ENCODE measurements around the gene DEFB132.
A peak's percentile ranks its signal among the peaks of the same experiment; 100 is the strongest.

Gene DEFB132

GRCh38 chr20:263701-264100, 6.2 kb downstream of the DEFB132 start:
- no peak for DNase-seq
- ATAC-seq: no peak

DNA sequence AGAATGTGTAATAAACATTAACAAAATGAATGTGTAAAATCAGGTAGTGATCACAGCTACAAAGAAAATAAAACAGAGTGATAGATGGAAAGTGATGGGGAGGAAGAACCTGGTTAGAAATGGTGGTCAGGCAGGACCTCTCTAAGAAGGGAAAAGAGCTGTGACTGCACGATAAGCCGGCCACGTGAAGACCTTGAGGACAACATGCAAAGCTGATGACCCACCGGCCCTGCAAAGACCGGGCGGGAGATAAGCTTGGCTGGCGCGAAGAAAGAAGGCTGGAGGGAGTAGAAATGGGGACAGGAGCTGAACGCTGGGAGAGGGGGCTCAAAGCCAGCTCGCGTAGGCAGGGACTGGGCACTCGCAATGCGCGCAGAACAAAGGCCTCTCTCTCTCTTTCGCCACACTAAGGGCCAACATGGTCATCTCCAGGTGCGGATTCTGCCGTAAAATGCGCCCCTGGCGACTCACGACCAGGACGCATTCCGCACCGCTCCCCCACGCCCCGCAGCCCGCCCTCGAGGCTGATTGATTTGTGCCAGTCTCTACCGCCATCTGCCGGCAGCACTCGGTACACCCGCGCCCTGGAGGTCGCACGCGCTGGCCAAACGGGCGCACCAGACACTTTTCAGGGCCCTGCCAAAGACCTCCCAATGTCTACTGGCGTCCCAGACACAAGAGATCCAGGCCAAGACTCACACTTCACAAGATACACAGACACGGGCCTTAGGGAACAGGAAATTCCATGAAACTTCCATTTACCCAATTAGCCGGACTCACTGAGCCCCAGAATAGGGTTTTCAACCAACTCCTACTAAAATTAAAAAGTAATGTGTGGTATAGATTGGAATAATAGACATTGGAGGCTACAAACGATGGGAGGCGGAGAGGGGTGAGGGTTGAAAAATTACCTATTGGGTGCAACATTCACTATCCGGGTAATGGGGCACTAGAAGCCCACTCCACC, 9.4 kb downstream of the DEFB132 start:
- ATAC-seq: peak; percentile 95
- peak; percentile 94 for DNase-seq

- DNase-seq: no peak
- ATAC-seq: no peak
These were observed 13.0 kb downstream of the DEFB132 start for GRCh38 chr20:270517-270916.

DNA sequence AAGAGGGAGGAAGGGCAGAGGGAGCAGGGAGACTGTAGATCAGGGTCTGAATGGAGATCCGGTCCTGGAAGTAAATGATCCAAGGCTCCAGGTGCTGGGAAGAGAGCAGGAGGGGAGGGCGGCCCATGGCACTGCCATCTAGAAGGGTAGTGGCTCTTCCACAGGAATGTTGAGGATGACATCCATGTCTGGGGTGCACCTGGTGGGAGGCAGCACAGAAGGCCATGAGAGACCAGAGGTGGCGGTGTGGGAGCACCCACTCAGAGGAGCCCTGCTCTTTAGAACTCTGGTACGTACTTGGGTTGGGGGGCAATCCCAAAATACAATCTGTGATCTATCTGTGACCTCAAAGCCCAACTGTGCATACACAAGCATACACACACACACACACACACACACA, 13.5 kb downstream of the DEFB132 start:
- DNase-seq: no peak
- no peak for ATAC-seq

- ATAC-seq (no peak), DNase-seq (no peak)
These were observed 14.0 kb downstream of the DEFB132 start for GRCh38 chr20:271528-271927.

DNA sequence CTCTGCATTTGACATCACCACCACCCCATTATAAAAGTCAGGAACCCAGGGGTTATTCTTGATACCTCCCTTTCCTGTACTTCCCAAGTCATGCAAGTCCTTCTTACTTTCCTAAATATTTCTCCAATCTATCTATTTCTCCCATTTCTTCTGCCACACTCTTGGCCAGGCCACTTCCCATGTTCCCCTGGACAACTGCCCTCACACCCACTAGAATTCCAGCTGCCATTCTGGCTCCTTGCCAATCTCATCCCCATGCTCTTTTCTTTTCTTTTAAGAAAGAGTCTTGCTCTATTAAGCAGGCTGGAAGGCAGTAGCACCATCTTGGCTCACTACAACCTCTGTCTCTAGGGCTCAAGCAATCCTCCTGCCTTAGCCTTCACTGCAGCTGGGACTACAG, 15.2 kb downstream of the DEFB132 start:
- ATAC-seq (no peak), DNase-seq (no peak)

DNA sequence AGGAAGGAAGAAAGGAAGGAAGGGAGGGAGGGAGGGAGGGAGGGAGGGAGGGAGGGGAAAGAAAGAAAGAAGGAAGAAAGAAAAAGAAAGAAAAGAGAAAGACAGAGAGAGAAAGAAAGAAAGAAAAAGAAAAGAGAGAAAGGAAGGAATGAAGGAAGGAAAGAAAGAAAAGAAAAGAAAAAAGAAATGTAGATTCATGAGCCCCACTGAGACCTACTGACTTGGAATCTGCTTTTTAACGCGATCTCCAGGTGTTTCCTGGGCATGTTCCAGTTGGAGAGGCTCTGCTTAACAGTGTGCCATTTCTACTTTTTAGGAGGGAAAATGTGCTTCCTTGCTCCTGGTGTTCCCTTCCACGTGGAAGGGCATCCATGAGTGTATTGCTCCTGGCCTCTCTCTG, 16.4 kb downstream of the DEFB132 start:
- no peak for ATAC-seq
- DNase-seq: no peak

- DNase-seq (no peak), ATAC-seq (no peak)
These were observed 18.3 kb downstream of the DEFB132 start for GRCh38 chr20:275791-276190.

DNA sequence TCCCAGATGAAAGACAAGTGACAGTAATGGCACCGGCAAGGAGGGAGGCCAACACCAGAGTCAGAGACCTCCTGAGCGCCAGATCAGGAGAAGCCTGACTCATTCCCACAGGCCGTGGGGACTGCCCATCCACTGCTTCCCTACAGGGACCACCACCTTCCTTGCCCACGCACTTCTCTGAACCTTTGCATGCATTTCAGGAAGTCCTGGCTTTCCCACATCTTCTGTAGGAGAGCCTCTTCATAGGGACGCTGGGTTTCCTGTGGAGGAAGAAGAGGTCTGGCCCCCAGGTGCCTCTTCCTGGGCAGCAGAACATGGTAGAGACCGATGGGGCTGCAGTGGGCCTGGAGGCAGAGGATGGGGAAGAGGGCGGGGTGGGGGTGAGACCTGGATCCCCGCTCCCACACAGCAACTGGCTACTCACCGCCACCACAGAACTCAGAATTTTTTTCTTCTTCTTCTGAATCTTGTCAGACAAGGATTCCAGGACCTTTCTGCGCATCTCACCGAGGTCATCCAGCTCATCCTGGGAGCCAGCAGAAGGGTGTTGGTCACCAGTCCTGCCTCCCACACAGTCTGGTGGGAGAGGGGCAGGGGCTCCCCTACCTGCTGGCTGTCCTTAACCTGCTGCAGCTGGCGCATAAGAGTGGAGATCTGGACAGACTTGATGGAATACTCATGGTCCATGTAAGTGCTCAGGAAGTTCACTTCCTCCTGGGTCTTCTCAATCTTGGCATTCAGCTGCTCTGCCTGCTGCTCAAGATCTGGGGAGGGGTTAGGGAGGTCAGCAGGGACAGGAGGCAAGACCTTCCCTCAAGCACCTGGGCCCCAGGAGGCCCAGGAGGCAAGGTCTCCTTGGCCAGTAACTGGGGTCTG, 19.3 kb downstream of the DEFB132 start:
- DNase-seq: no peak
- ATAC-seq: no peak

DNA sequence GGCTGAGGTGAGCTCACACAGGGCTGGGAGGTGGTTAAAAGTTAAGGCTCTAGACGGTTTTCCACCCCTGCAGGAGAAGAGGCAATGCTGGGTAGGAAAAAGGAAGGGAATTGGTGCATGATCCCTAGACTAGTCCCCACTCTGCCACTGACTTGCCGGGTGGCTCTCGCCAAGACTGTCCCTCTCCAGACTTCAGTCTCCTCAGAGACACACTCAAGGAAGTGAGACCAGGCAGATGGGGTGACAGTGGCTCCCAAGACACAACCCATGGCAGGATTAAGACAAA, 19.9 kb downstream of the DEFB132 start:
- no peak for ATAC-seq
- no peak for DNase-seq

- ATAC-seq (no peak), DNase-seq (no peak)
These were observed 20.7 kb downstream of the DEFB132 start for GRCh38 chr20:278181-278580.

DNA sequence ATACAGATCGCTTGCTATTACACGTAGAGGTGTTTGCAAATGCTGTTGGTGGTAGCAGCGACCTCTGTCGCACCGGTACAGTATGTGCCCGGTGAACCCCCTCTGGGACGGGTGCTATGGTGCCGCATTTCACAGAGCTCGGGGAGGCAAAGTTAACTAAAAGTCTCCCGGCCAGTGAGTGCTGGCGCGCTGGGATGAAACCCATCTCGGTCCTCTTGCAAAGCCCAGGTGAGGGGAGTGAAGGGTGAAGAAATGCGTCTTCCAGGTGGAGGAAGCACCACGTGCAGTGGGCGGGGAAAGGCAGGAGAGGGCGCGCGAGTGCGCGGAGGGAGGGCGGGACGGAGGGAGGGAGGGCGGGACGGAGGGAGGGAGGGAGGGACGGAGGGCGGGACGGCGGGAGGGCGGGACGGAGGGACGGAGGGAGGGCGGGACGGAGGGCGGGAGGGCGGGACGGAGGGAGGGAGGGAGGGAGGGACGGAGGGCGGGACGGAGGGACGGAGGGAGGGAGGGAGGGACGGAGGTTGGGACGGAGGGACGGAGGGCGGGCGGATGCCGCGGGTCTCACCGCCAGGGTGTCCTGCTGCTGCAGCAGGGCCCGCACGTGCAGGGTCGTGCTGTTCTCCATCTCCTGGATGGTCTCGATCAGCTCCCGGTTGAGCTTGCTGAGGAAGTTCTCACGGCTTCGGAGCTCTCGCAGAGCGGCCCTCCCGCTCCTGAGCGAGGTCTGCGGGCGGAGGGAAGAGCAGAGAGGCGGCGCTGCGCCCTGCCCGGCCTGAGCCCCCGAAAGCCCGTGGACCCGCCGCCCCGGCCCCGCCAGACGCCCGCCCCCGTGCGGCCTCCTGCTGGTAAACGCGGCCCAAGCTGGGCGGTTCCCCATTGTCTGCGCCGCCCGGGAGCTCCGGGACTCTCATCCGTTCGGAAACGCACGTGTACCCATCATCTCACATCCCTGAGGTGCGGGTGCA, 21.4 kb downstream of the DEFB132 start:
- DNase-seq: no peak

GRCh38 chr20:284172-284571, 26.6 kb downstream of the DEFB132 start:
- no peak for DNase-seq
- ATAC-seq: no peak

More for the DNA sequence above, 21.4 kb downstream of the DEFB132 start:
- ATAC-seq: no peak

DNA sequence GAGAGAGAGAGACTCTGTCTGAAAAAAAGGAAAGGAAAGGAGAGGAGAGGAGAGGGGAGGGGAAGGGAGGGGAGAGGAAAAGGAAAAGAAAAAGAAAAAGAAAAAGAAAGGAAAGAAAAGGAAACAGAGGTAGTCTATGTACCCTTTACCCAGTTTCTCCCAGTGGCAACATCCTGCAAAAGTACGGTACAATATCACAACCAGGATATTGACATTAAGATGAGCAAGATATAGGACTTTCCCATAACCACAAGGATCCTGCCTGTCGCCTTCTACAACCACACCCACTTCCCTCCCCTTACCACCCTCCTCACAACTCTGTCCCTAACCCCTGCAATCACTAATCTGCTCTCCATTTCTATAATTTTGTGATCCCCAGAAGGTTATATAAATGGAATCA, 29.0 kb downstream of the DEFB132 start:
- ATAC-seq (no peak), DNase-seq (no peak)

DNA sequence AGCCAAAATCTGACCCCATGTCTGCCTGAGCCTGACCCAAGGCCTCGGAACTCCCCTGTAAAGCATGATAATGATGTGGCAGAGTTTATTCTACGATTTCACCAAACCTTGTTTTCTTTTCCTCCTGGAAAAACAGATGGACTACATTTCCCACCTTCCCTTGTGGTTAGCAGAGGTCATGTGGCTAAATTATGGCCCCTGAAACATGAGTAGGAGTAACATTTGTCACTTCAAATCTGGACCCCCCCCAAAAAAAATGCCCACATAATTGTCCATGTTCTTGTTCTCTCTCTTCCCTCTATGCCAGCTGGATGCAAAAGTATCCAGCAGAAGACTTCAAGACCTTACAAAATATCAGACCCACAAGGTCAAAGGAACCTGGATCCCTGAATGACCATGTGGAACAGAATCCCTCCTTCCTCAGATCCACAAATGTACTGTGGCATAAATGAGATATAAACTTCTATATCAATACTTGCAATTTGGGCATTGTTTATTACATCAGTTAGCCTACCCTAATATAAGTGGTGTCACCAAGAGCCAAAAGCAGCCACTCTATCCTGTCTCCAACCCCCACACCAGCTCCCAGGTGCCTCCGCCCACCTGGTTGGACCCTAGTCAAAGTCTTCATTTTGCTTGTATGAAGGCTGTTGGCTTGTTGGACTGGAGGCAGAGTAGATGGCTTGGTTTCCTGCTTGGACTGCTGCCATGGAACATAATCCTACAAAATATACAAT, 31.6 kb downstream of the DEFB132 start:
- DNase-seq (no peak), ATAC-seq (no peak)

GRCh38 chr20:289693-290083, 32.2 kb downstream of the DEFB132 start:
- no peak for DNase-seq
- ATAC-seq: peak; percentile 3

DNA sequence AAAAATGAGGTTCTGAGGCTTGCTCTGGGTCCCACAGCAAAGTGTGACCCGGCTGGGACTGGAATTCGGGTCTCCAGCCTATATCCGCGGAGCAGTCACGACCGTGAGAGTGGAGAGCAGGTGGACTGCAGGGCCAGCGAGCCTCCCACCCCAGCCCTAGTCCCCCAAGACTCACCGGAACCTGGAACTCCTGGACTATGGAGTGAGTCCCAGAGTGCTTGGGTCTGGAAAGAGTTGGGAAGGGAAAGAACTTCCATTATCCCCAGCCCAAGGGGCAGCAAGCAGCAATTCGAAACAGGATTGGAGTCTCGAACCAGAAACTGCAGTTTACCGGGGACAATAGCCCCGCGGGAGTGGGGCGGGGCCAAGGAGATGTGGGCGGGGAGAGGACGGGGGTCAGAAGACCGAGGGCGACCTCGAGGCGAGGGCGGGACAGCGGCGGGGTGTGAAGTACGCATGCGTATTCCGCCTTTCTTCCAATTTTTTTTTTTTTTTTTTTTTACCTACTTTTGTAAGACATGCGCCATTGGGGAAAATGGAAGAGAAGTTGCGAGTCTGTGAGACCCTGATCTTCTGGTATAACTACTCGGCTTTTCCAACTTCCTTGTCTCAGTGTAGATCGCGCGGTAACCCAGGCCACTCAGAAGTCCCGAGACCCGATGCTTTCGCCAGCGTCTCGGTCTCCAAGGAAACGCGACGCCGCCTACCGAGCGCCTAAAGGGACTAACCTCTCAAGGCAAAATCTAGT, 32.7 kb downstream of the DEFB132 start, which contains the start of gene C20orf96:
Gene C20orf96, minus strand, starts transcription at position 667 of the 748 bp plus-strand sequence. Its CDS starts 140 bp downstream, at position 527.
- ATAC-seq: peak; percentile 94
- DNase-seq: peak; percentile 95

DNA sequence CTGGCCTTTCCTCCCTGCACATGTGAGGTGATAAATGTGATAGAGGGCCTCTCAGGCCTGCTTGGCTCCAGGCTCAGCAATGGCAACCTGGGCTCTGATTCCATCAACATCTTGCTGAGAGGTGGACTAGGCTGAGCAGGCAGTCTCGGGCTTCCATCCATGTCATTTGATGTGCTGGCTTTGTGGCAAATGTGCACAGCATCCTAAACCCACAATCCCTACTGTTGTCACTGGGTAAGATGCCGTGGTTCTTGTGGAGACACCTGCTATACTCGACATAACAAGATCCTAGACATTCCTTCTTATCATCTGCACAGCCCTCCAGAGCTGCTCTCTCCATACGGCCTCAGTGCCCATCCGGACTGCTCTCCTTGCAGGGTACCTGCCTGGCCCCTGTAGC, 37.1 kb downstream of the DEFB132 start:
- no peak for DNase-seq
- ATAC-seq: no peak

DNA sequence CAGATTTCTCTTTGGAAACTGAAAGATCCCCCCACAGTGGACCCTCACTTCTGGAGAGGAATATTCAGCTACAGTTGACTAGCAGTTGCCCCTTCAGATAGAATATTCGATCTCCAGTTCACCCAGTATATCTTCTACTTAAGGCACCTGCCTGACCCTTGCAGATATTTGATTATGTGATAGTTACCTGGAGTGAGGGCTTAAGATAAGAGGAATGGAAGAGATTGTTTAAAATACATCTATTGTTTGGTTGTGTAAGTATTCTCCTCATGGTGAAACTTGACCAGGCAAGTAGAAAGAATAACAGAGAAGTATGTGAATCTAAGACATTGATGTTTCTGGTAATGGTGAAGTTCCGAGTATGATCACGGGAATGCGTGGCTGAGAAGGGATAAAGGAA, 38.3 kb downstream of the DEFB132 start:
- DNase-seq (no peak), ATAC-seq (no peak)

GRCh38 chr20:297098-297924, 39.8 kb downstream of the DEFB132 start, which contains the start of gene ZCCHC3:
Gene ZCCHC3 (plus strand): TSS chr20:297570. CDS start chr20:297587, 17 bp downstream.
- DNase-seq: peak; percentile 86
- ATAC-seq: peak; percentile 88

All from stimulated activated naive CD8-positive, alpha-beta T cell treated with anti-CD3 and anti-CD28 coated beads, Interleukin-15, Interleukin-2, amounts not matched to agents 100 U/mL and 50 U/mL, for 24 hours (primary cell).